Stimulated activated CD8-positive, alpha-beta memory T cell treated with anti-CD3 and anti-CD28 coated beads, Interleukin-4, amount 100 ng/mL, for 1 hour (primary cell): Measurements from ENCODE around the gene REC8.
"Not testable (repeated sequence)": the region's sequence is repeated elsewhere in the genome, so short reads cannot be mapped to it uniquely, and the experiment has no call there.

Source experiments
- DNase-seq, 2 donors: peaks; one replicate each; pipeline ENCODE4 v3.0.0-alpha.2; 2020; ENCODE audit warnings: low read depth in 2 of 2, low spot score in 1 of 2

Gene REC8

DNA sequence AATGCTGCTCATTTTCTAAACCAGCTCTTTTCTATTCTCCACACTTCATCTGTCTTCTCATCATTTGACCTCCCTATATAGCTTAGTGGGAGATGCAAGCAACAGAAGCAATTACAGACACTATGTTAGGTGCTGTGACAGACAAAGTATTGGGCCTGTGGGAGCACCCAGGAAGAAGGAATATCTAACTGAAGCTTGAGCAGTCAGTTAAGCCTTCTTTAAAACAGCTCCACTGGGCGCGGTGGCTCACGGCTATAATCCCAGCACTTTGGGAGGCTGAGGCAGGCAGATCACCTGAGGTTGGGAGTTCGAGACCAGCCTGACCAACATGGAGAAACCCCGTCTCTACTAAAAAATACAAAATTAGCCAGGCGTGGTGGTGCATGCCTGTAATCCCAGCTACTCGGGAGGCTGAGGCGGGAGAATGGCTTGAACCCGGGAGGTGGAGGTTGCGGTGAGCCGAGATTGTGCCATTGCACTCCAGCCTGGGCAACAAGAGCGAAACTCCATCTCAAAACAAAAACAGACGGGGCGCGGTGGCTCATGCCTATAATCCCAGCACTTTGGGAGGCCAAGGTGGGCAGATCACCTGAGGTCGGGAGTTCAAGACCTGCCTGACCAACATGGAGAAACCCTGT, 31.5 kb downstream of the REC8 start:
- not testable (repeated sequence) for DNase-seq

DNA sequence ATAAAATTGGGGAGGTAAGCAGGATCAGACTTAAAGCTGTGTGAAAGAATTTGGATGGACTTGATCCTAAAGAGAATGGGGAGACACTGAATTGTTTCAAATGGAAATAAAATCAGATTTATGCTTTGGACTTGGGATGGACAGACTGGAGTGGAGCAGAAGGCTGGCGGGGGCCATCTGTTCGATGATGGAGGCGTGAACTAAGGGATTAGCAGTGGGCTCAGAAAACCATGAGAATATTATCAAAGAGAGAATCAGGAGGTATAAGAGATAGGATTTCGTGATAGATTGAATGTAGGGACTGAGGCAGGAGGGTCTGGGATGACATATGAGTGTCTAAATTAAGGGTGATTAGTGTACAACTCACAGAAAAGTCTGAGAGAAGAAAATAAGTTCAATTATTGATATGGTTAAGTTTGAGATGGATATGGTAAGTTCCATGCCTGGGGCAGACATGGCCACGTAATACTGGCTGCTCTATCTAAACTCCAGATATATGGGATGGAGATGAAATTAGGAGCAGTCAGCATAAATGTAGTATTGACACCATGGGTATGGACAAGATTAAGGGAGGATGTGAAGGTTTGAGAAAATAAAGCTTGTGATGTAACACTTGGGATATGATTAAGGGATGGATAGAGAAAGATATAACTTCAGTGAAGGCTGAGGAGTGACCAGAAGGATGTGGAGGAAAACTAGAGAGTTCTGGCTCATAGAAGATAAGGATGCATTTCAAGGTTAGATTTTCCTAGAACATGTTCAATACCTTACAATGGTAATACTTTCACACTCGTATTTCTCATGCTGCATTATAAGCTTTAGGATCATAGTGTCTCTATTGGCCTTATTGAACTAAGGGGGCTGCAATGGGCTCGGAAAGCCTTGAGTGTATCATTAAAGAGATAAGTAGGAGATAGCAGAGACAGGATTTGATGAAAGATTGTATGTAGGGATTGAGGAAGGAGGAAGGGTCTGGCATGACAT, 32.6 kb downstream of the REC8 start:
- DNase-seq: no peak

DNA sequence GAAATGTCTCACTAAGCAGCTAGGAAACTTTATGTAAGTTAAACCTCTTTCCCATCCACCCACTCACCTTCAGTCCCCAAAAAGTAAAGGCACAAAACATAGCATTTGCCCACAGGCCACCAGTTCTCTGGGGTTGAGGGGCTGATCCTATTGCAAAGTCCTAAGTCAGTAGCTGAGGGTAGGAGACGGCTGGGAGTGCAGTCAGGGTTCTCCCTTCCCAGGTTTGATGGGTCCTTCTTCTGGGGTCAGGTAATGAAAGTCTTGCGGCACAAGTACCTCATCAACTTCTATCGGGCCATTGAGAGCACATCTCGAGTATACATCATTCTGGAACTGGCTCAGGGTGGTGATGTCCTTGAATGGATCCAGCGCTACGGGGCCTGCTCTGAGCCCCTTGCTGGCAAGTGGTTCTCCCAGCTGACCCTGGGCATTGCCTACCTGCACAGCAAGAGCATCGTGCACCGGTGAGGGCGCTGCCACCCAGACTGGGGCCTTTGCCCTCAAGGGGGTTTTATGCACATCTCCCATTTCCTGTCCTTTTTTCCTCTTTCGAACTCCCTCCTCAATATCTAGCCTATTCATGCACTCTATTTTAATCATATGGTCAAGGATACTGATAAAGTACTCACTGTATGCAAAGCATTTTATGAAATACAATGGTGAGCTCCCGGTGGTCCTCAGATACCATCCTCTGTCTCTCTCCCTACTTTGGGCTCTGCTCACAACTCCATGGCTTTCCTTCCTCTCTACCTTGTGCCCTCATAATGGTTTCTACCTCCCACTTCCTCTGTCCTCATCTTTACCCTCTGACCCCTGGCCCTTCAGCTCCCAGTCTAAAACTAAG, 34.6 kb downstream of the REC8 start:
- DNase-seq: no peak

DNA sequence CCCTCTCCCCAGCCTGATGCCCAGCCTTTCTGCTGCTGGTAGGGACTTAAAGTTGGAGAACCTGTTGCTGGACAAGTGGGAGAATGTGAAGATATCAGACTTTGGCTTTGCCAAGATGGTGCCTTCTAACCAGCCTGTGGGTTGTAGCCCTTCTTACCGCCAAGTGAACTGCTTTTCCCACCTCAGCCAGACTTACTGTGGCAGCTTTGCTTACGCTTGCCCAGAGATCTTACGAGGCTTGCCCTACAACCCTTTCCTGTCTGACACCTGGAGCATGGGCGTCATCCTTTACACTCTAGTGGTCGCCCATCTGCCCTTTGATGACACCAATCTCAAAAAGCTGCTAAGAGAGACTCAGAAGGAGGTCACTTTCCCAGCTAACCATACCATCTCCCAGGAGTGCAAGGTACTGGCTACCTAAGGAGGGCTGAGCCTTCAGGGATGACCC, 35.2 kb downstream of the REC8 start:
- no peak for DNase-seq

DNA sequence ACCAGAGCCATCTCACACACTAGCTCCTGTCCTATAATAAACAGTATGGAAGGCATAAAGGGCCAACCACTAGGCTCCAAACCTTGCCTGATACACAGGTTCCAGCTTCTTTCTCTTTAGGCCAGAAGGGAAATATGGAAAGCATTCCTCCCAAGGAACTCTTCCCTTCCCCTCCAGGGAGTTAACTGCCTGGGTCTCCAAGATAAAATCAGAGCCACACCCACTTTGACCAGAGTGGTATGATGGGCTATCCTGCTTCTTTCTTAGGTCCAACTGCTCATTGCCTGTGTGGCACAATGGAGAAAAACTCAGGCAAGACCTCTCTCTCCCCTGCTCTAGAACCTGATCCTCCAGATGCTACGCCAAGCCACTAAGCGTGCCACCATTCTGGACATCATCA, 35.7 kb downstream of the REC8 start:
- no peak for DNase-seq

DNA sequence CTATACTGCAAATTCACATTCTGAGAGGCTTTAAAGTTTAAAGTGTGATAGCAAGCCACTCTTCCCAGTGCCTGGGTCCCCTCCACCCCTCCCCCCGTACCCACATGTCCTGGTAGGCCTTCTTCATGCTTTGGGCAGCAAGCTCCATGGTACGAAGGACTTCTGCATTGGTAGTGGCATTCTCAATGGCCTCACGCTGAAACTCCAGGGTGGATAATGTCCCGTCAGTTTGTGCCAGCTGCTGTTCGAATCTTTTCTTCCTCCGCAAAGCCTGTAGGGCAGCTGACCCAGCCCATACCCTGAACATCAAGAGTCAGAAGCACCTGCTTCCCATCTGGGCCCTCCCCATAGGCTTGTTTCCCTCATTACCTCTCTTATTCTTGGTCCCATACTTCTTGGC, 39.4 kb downstream of the REC8 start:
- no peak for DNase-seq

DNA sequence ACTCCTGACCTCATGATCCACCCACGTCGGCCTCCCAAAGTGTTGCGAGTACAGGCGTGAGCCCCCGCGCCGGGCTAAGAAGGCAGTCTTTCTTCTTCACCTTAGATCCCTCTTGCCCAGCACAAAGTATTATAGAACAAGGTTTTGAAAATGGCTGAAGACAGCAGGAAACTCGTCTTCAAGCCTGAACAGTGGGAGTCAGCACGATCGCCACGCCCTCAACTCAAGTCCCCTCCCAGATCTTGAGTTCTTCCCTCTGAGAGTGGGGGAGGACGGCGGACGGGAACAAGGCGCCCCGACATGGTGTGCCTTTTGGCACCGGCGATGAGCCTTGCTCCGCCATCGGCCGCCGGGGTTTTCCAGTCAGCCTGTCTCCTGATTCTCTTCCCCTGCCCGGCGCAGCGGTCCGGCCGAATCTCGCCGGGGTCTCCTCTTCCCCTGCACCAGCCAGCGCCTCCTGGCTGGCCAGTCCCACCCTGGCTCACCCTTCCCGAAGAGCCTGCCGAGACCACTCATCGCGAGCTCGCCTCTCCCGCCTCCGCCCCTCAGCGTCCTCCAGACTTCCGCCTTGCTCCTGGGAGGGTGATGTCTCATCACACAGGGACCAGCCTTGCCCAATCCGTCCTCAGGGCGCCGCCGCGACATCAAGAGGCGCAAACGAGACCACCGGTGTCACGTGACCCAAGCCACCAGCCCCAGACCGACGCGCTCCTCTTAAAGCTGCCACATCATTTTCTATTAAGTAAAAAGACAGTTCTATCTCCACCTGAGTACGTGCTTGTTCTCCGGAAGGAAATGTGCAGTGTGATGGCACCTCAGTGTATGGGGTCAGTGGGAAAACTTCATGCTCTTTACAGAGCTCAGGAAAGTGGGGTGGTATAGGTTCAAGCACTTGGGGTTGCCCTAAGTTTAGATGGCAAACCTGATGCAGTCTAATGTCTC, 41.3 kb downstream of the REC8 start, which contains the start of gene CHMP4A:
Gene CHMP4A (minus strand): TSS at position 565 of the 942 bp plus-strand sequence. CDS start 49 bp downstream, at position 516.
- DNase-seq: peak; percentile 88 to 93

DNA sequence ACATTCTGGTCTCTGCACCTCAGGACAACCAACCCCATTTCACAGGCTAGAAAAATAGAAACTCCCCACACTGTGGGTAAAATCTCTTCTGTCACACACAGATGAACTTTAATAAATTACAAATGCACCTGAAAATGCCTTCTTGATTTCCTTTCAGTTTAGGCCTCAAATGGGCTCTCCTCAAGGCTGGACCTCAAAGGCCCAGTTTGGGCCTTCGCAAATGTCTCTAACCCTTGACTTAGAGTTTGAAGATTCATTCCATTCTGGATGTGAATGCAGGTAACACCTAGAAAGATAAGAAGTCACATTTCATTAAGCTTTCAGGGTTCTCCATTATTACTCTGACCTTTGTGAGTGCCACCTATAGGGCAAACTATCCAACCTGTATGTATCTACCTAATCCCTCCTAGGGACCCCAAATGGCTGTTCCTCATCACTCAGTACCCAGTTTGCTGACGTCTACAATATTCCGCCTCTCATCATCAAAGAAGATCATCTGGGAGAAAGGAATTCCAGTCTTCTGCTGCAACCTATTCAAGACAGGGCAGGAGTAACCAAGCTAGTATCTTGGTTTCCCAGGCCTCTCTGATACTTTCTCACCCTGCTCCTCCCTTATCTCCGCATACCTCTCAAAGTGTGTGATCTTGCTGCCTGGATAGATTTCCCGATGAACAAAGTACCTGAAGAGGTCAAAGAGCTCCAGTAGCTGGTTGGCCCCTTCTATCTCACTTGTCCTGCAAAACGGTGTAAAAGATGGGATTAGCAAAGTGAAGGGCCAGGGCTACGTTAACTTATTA, 42.2 kb downstream of the REC8 start:
- DNase-seq: no peak

DNA sequence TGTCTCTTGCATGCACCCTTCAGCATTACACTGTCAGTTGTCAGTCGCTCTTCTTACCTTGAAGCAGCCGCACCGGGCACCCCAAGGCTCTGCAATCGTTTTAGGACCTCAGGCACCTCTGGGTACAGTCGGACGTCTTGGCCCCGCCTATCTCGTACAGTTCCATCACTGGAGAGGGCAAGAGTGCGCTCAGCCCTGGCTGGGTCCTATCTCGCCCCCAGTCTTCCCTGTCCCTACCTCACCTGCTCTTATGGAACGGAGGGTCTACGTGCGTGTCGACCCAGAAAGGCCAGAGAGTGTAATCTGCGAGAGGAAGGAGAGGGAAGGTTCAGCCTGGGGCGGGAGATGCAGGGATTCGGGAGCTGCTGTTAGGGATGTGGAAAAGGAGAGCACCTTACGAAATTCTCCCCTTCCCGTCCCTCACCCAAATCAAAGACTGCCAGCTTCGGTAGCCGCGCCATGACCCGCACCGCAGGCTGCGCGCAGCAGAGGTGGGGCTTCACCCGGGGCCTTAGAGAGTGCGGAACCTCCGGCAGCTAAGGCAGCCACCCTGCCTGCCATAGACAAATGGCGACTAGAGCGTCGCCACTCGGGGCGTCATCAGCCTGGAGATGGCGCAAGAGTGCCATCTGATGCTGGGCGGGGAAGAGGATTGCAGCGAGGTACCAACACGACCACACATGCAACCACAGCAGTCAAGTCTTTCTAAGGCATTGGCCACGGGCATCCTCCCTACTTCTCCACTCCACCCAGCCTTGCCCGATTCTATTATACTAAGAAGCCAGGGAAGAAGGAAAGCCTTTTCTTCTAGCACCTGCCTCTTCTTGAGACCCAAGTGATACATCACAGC, 43.8 kb downstream of the REC8 start, which contains the start of gene MDP1:
Gene MDP1 (minus strand): TSS at position 572 of the 850 bp plus-strand sequence. CDS start 111 bp downstream, at position 461.
- peak; percentile 52 to 72 for DNase-seq

DNA sequence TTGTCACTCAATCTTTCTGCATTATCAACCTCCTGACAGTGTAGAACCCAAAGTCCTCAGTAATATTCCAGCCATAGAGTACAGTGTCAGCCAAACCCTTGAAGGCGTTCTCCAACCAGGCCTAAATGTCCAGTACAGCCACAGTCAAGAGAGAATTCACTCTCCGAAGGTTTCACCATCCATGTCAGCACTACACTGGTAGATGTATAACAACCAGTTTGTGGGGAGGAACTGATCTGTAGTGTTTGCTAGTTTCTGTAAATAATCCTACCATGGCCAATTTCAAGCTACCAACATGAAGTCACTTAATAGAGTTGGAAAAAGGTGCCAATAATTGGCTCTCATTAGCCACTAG, 44.4 kb downstream of the REC8 start:
- DNase-seq: no peak

DNA sequence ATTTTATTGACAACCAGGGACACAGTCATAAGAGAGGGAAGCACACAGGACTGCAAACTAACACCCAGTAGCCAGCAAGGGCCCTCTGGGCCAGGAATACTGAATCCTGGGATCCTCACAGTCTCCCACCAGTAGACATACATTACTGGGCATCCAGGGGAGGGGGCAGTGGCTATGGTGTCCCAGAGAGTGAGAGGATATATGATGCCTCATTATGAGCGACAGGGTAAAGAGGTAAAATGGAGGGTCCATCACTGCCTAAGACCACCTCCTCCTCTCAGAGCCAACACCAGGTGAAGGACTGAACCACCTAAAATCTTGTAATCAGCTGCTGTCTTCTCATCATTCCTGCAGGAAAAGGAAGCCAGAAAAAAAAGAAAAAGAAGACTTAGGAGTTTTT, 45.0 kb downstream of the REC8 start:
- DNase-seq: not testable (repeated sequence)

DNA sequence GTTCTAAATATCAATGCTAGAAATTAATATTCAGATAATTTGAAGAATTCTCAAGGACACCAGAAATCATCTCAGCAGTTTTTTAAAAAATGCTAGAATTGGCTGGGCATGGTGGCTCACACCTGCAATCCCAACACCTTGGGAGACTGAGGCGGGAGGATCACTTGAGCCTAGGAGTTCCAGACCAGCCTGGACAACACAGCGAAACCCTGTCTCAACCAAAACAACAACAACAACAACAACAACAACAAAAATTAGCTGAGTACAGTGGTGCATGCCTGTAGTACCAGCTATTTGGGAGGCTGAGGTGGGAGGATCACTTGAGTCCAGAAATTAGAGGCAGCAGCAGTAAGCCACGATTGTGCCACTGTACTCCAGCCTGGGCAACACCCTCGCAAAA, 47.2 kb downstream of the REC8 start:
- no peak for DNase-seq

DNA sequence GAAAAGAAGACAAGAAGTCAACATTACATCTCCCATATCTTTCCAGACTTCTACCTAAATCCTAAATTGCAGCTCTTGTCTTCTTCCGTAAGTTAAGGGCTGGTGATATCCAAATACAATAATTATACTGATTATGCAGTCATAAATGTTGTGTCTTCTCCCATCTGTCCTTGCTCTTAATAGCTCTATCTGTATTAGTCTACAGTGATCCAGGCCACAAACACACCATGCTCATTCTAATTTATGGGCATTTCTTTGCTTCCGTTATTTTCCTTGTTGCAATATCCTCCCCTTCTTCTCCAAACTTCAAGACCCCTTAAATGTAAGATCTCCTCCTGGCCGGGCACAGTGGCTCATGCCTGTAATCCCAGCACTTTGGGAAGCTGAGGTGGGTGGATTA, 47.6 kb downstream of the REC8 start:
- no peak for DNase-seq

DNA sequence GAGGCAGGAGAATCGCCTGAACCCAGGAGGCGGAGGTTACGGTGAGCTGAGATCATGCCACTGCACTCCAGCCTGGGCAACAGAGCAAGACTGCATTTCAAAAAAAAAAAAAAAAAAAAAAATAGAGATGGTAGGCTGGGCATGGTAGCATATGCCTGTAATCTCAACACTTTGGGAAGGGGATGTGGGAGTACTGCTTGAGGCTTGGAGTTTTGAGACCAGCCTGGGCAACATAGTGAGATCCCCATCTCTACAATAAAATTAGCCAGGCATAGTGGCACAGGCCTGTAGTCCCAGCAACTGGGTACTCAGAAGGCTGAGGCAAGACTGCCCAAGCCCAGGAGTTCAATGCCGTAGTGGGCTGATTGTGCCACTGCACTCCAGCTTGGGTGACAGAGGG, 51.1 kb downstream of the REC8 start:
- DNase-seq: not testable (repeated sequence)

DNA sequence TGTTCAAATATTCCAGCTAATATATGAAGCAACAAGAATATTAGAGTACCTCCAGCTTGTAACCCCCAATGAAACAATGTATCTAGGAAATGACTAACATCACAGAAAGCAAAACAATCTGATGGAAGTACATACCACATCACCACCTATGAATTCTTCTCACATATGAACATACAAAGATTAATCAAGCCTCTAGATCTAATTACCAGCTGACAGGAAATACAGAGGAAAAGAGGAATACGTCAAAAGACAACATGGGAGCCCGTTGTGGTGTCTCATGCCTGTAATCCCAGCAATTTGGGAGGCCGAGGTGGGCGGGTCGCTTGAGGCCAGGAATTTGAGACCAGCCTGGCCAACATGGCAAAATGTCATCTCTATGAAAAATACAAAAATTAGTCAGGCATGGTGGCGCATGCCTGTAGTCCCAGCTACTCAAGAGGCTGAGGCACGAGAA, 52.8 kb downstream of the REC8 start:
- DNase-seq: no peak

DNA sequence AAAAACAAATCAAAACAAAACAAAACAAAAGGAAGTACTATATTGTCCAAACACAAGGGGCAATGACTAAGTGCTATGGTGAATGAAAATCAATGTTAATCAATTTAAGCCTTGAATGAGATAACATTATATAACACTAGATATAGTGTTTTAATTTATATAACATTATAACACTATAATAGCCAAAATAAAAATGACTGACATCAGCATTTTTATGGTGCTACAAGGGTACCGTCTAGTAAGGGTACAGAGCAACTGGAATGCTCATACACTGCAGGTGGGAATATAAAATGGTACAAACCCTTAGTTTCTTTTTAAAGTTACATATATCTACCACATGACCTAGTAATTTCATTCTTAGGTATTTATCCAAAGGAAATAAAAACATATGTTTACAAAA, 54.6 kb downstream of the REC8 start:
- no peak for DNase-seq

DNA sequence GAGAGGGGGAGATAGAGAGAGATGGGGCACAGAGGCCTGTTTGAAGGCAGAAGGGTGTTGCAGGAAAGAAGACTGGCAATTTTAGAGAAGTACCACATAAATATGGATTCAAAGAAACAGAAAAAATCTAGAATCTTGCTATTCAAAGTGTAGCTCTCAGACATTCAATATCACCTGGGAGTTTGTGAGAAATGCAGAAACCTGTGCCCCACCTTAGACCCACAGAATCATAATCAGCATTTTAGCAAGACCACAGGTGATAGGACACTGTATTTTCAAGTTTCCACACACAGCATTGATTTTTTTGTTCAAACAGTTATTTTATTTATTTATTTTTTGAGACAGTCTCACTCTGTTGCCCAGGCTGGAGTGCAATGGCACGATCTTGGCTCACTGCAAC, 57.0 kb downstream of the REC8 start:
- no peak for DNase-seq
